OCI-LY3 (cell line): Measurements from ENCODE around the gene GPR39.

ENCODE experiments used
- EZH2phosphoT487 ChIP-seq: fragments of 200-600 bp; shearing (Covaris generic); IDR thresholded peaks from 2 replicates; pipeline ENCODE4 v1.6.1; 2018; ENCODE audit warnings: antibody characterized with exemption, mixed run types, low read depth
- TF ChIP-seq, protein P1 (sequence below): fragments of 200-600, 300-600 bp; sonication (generic); IDR thresholded peaks from 2 replicates; pipeline ENCODE4 v1.5.1; 2014; ENCODE audit warnings: antibody characterized with exemption, low read length, low read depth

DNA sequence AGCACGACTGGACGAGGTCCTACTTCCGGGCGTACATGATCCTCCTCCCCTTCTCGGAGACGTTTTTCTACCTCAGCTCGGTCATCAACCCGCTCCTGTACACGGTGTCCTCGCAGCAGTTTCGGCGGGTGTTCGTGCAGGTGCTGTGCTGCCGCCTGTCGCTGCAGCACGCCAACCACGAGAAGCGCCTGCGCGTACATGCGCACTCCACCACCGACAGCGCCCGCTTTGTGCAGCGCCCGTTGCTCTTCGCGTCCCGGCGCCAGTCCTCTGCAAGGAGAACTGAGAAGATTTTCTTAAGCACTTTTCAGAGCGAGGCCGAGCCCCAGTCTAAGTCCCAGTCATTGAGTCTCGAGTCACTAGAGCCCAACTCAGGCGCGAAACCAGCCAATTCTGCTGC lies 228.6 kb downstream of the GPR39 start:
- TF ChIP-seq, protein P1, sequence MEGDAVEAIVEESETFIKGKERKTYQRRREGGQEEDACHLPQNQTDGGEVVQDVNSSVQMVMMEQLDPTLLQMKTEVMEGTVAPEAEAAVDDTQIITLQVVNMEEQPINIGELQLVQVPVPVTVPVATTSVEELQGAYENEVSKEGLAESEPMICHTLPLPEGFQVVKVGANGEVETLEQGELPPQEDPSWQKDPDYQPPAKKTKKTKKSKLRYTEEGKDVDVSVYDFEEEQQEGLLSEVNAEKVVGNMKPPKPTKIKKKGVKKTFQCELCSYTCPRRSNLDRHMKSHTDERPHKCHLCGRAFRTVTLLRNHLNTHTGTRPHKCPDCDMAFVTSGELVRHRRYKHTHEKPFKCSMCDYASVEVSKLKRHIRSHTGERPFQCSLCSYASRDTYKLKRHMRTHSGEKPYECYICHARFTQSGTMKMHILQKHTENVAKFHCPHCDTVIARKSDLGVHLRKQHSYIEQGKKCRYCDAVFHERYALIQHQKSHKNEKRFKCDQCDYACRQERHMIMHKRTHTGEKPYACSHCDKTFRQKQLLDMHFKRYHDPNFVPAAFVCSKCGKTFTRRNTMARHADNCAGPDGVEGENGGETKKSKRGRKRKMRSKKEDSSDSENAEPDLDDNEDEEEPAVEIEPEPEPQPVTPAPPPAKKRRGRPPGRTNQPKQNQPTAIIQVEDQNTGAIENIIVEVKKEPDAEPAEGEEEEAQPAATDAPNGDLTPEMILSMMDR, result no peak
- no peak for TF ChIP-seq EZH2phosphoT487
